IPS-18c (cell line): ENCODE results near the gene RMC1.
"Not testable (repeated sequence)": the region's sequence is repeated elsewhere in the genome, so short reads cannot be mapped to it uniquely, and the experiment has no call there.

Experiments
- H3K4me3 ChIP-seq: 2 replicates; pipeline ENCODE4 v1.7.0; 2013; ENCODE audit warnings: low read depth, mild to moderate bottlenecking, low read length, moderate library complexity; ENCODE audit not compliant: insufficient read depth
- H3K9me3 ChIP-seq: one replicate; pipeline ENCODE4 v1.6.1; 2013; ENCODE audit warnings: mild to moderate bottlenecking, low read length, moderate library complexity; ENCODE audit not compliant: control insufficient read depth, insufficient read depth

Gene RMC1

DNA sequence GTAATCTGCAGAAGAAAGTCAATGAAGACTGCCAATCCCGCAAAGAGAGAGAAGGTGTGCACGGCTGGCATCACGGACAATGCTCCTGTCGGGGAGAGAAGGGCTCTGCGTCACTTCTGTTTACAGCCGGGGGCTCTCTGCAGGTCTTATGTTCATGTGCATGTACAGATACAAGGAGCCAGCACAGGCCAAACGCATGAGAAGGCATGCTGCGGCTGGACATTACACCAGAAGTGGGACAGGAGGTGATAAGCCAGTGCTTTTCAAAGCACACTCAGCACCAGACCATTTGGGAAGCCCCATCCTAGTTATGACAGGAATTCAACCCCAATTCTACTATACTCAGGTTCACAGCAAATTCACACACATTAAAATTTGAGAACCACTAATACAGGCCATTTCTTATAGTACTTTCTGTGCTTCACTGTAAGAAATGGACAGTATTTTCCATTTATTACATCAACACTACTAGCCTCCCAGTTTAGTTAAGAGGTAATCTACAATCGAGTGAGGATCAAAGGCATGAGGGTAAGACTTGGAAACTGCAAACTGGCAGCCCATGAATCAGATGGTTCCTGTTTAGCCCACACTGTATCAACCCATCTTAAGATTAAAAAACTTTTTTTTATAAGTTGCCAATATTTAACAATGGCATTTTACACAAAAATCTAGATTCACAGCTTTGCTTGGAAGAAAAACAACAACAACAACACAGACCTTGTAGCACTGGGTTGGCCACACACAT, 38.2 kb downstream of the RMC1 start:
- Histone ChIP-seq H3K4me3 (no peak overlapping the region), H3K9me3 (no peaks in the 10 kb centered on the region)

DNA sequence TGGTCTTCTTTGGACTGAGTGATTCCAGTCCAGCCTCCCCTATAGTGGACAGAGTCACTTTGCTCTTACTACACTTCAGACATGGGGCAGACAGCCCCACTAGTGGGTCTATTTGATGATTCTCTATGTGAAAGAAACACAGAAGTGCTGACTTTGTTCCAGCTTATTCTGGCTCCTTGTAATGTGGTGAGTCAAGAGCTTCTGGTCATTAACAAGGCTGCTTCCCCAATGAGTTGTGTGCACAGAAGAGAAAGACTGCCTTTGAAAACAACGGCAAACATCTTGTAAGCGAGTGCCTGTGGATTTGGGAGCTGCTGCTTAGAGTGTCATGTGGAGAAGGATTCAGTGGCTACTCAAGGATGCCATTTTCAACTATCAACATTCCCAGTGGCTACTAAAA, 39.1 kb downstream of the RMC1 start:
- H3K9me3 ChIP-seq, result no peaks in the 10 kb centered on the region

DNA sequence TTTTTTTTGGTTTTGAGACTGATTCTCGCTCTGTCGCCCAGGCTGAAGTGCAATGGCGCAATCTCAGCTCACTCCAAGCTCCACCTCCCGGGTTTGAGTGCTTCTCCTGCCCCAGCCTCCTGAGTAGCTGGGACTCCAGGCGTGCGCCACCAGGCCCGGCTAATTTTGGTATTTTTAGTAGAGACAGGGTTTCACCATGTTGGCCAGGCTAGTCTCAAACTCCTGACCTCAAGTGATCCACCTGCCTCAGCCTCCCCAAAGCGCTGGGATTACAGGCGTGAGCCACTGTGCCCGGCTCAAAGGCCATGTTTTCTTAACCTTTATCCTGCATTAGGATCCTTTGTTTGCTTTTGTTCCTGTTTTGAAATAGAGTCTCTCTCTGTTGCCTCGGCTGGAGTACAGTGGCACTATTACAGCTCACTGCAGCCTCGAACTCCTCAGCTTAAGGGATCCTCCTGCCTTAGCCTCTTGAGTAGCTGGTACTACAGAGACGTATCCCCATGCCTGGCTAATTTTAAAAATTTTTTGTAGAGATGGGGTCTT, 42.0 kb downstream of the RMC1 start:
- Histone ChIP-seq H3K9me3 (no peaks in the 10 kb centered on the region), H3K4me3 (no peak overlapping the region)

More for the DNA sequence above, 39.1 kb downstream of the RMC1 start:
- H3K4me3 ChIP-seq, result no peak overlapping the region

DNA sequence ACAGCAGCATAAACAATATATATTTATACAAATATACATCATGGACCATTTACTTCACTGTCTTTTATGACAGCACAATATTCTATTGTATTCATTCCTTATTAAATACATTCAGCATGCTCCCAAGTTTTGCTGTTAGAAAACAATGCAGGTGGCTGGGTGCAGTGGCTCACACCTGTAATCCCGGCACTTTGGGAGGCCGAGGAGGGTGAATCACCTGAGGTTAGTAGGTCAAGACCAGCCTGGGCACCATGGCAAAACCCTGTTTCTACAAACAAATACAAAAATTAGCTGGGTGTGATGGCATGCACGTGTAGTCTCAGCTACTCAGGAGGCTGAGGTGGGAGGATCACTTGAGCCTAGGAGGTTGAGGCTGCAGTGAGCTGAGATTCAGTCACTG, 44.0 kb downstream of the RMC1 start:
- Histone ChIP-seq H3K4me3 (no peak overlapping the region), H3K9me3 (no peaks in the 10 kb centered on the region)

DNA sequence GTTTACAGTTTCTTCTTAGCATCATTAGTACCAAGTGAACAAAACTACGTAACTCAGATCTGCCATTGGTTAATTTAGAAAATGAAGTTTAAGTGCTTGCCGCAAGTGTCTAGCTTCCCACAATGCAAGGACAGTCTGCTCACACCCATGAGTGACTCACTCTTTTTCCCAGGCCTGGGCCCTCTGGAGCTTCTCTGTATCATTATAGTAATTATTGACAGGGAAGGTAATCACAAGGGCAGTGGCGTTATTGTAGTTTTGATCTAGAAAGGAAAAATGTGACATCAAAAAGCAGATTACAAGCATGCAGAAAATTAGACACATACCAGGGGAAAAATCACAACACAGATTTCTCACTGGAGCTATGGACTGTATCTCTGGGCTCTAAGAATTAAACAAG, 44.5 kb downstream of the RMC1 start:
- H3K4me3 ChIP-seq, result no peak overlapping the region
- H3K9me3 ChIP-seq, result no peaks in the 10 kb centered on the region

DNA sequence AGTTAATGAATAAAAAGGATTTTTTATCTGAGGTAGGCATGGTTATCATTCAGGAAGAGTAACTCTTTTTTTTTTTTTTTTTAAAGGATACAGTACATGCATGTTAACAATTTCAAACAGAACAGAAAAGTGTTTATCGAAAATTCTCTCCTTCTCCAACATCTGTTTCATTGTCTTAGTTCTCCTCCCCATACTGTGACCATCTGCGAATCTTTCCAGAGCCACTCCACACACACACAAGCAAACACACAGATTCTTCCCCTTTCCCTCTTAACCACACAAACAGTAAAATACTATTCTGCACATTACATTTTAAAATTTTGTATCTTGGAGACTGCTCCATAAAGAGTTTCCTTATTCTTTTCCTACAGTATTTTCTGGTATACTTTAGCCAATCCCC, 45.0 kb downstream of the RMC1 start:
- H3K4me3 ChIP-seq, result no peak overlapping the region
- no peaks in the 10 kb centered on the region for H3K9me3 ChIP-seq

DNA sequence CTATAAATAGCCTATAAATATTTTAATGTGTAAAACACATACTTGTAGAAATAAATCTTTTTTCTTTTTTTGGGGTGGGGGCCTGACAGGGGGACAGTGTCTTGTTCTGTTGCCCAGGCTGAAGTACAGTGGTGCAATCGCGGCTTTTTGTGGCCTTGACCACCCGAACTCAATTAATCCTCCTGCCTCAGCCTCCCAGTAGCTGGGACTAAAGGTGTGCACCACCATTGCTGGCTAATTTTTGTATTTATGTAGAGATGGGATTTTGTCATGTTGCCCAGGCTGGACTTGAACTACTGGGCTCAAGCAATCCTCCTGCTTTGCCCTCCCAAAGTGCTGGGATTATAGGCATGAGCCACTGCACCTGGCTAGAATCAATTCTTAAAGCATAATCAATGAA, 45.4 kb downstream of the RMC1 start:
- H3K9me3 ChIP-seq, result no peaks in the 10 kb centered on the region
- no peak overlapping the region for H3K4me3 ChIP-seq

DNA sequence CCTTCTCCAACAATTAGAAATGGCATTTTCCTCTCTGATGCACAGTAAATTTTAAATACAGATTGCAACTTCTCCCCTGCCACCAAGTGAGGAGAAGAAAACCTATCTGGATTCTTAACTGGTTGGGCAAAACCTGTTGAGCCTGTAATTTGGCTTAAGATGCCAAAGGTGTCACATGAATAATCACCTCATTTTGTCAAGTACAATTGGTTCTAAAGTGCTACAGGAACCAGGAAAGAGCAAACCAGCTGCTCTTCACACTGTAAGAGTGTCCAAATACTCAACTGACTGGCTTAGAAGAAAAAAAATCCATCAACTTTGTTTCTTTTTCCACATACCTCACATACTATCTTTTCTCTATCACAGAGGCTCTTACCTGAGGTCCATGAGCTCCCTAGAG, 47.6 kb downstream of the RMC1 start:
- Histone ChIP-seq H3K9me3 (no peaks in the 10 kb centered on the region), H3K4me3 (no peak overlapping the region)

DNA sequence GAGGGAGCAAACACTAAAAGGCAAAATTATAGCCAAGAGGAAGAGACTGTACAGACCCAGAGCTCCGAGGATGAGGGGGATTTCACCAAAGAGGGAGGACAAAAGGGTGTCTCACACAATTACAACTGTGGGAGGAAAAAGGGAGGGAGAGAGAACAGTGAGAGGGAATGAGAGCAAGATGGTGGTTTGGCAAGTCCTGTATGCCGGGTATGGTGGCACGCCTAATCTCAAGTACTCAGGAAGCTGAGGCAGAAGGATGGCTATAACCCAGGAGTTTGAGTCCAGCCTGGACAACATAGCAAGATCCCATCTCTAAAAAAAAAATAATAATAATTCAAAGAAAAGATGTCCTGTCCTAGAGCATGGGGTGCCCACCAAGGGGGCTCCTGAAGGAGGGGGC, 48.7 kb downstream of the RMC1 start:
- Histone ChIP-seq H3K4me3 (no peak overlapping the region), H3K9me3 (no peaks in the 10 kb centered on the region)

DNA sequence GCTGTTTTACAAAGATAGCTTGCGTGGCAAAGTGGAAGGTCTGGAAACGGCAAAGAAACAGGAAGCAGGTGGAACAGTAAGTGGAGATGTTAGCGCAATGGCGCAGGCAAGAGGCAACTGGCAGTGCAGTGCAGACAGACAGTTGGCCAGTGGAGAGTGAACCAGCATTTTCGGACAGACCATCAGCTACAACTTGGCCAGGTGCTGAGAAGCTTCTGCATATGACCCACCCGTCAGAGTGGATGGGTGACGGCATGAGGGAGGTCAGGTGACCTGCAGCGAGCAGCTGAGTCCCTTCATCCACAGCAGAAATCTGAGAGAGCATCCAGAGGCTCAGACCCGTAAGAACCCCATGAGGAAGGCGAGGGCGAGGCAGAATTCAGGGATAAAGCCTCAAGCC, 49.2 kb downstream of the RMC1 start:
- no peaks in the 10 kb centered on the region for H3K9me3 ChIP-seq
- no peak overlapping the region for H3K4me3 ChIP-seq

DNA sequence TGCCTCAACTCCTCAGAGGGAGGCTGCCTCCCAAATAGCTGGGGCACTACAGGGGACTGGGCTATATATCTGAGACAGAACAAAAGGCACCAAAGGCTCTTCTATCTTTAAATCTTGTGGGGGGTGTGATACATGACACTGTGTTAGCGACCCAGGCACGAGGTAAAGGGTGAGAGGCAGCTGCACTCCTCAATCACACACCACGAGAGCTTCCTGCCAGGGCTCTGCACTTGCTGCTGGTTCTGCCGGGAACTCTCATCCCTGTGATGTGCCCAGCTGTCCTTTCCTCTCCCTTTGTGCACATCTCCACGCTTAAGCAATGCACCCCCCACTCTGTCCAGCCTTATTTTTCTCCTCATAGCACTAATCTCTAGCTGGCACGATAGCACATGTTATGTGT, 50.6 kb downstream of the RMC1 start:
- H3K9me3 ChIP-seq, result no peaks in the 10 kb centered on the region
- no peak overlapping the region for H3K4me3 ChIP-seq

DNA sequence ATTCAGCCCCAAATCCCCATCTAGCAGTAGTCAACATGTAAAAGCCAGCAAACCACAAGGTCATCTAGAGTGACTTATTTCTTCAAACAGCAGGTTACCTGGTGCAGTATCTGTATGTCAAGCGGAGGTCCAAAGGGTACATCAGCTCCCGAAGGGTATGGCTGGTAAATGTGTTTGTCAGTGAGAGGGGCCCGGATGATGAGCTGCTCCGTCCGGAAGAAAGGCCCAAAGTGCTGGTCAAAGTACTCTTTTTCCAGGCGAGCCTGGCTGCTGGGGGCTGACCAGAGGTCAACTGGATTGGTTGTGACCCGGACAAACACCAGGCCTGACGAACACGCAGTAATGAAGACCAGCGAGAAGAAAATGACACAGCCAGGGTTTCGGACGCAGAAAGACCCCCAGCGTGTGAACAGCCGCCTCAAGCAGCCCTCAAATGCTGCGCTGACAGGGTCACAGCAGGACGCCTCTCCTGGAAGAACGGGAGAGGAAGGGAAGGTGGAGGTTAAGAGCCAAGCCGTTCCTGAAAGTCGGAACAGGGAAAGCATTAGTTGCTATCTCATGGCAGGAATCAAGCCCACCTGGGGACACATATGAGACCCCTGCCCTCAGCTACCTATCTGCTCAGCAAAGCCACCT, 53.0 kb downstream of the RMC1 start:
- Histone ChIP-seq H3K4me3 (no peak overlapping the region), H3K9me3 (no peaks in the 10 kb centered on the region)

DNA sequence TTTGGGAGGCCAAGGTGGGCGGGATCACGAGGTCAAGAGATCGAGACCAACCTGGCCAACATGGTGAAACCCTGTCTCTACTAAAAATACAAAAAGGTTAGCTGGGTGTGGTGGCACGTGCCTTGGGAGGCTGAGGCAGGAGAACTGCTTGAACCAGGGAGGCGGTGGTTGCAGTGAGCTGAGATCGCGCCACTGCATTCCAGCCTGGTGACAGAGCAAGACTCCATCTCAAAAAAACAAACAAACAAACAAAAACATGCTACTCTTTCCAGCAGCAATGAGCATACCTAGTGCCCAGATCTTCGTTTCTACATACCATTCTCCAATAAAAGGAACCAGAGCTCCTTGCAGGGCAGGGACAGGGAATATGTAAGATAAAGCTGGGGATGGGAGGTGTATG, 54.2 kb downstream of the RMC1 start:
- H3K4me3 ChIP-seq, H3K9me3 ChIP-seq: not testable (repeated sequence)

DNA sequence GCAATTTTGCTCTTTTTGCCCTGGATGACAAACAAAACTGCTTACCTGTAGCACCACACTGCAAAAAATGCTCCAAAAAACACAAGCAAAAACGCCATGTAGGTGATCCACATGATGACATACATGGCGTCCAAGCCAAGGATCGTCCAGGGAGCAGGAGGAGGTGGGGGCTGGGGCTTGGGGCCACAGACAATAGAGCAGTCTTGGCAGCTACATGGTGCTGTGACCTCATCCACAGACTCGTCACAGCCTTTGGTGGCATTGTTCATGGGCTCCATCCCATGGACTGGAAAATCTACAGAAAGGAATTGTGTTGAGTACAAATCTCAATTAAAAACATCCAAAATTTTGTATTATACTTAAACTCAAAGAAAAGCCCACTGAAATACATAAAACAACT, 56.9 kb downstream of the RMC1 start:
- no peak overlapping the region for H3K4me3 ChIP-seq
- H3K9me3 ChIP-seq, result no peaks in the 10 kb centered on the region

DNA sequence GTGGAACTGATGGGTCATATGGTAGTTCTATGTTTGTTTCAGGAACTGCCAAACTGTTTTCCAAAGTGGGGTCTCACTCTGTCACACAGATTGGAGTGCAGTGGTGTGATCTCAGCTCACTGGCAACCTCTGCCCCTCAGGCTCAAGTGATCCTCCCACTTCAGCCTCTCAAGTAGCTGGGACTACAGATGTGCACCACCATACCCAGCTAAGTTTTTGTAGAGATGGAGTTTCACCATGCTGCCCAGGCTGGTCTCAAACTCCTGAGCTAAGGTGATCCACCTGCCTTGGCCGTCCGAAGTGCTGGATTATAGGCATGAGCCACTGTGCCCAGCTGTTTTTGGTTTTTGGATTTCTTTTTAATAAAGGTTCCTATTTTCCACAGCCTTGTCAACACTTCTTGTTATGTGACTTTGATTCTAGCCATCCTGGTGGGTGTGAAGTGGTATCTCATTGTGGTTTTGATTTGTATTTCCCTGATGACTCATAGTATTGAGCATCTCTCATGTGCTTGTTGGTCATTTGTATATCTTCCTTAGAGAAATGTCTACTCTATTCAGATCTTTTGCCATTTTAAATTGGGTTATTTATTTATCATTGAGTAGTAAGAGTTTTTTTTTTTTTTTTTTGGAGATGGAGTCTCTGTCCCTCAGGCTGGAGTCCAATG, 60.2 kb downstream of the RMC1 start:
- H3K4me3 ChIP-seq, result no peak overlapping the region
- H3K9me3 ChIP-seq, result no peaks in the 10 kb centered on the region

DNA sequence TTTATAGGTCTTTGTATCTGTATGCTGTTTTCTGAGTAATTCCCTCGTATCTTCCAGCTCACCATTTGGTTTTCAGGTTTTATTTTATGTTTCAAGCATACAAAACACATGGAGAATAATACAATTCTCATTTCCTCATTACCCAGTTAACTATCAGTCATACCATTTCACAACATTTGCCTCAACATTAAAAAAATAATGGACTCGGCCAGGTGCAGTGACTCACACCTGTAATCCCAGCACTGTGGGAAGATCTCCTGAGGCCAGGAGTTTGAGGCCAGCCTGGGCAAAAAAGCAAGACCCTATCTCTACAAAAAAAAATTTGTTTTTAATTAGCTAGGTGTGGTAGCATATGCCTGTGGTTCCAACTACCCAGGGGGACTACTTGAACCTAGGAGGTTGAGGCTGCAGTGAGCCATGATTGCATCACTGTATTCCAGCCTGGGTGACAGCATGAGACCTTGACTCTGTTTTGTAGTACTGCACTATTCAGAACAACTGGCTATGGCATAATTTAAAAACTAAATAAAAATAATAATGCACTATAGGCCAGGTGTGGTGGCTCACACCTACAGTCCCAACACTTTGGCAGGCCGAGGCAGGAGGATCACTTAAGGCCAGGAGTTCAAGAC, 62.7 kb downstream of the RMC1 start:
- Histone ChIP-seq H3K4me3 (no peak overlapping the region), H3K9me3 (no peaks in the 10 kb centered on the region)

DNA sequence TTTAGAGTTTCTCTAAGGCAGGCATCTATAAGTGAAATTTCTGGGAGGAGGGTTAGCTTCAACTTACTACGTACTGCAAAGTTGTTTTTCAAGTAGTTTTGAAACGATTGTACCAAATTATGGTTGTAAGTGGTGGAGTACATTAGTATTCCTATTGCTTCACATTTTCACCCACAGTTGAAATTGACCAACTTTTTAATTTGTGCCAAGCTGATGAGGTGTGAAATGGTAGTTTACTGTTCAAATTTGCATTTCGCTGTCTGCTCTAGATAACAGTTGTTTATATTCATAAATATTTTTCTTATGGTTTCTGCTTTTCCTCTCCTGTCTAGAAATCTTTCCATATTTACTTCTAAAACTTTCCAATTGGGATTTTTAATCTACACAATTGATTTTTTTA, 64.4 kb downstream of the RMC1 start:
- H3K4me3 ChIP-seq, result no peak overlapping the region
- no peaks in the 10 kb centered on the region for H3K9me3 ChIP-seq
